H1 (cell line): Measurements from ENCODE around the gene UGGT1. TPM values are rescaled to one million over a fixed set of nuclear protein-coding genes. Genes with fewer than 3 reads are reported as not detected.
A peak's percentile ranks its signal among the peaks of the same experiment; 100 is the strongest.

Source experiments
- KDM4A ChIP-seq: IDR thresholded peaks from one replicate; pipeline ENCODE4 v1.7.1; 2012; ENCODE audit warnings: low read depth, mild to moderate bottlenecking, moderate library complexity, low read length, inconsistent platforms; ENCODE audit not compliant: severe bottlenecking
- NANOG ChIP-seq: IDR thresholded peaks from 2 replicates; pipeline ENCODE4 v1.6.1; 2011; ENCODE audit warnings: low read length, low read depth, mild to moderate bottlenecking, inconsistent platforms; ENCODE audit not compliant: insufficient read depth, poor library complexity, severe bottlenecking
- NRF1 ChIP-seq: IDR thresholded peaks from 2 replicates; pipeline ENCODE4 v1.6.1; 2011; ENCODE audit warnings: mild to moderate bottlenecking, low read depth, low read length, improper control_type of control experiment
- SIN3A ChIP-seq, 2 experiments: IDR thresholded peaks in 1 of 2; conservative IDR thresholded peaks in 1 of 2; 2 replicates each; pipeline ENCODE4 v1.6.1; 2011 to 2012; ENCODE audit warnings: low read length in 2 of 2, improper control_type of control experiment in 1 of 2, low read depth in 1 of 2, mild to moderate bottlenecking in 1 of 2
- TCF12 ChIP-seq: IDR thresholded peaks from 2 replicates; pipeline ENCODE4 v1.6.1; 2011; ENCODE audit warnings: low read depth, mild to moderate bottlenecking, low read length
- polyA plus RNA-seq, 7 experiments: library from polyadenylated mRNA; depleted of rRNA in 3 of 7; stranded (reverse) in 5 of 7; unstranded in 2 of 7; fragments of >200 nt in 5 of 7; fragments of 200-250 nt in 2 of 7; gene quantifications; 1 replicate in 5 of 7; 2 replicates in 1 of 7; 4 replicates in 1 of 7; pipeline versions ENCODE4 v1.2.1 to v1.2.3, GENCODE V29; 2011 to 2013; ENCODE audit warnings: missing spikeins in 2 of 7, mixed read lengths in 2 of 7
- total RNA-seq: library from RNA; stranded (reverse); fragmentation: NEBNext Ultra II Directional; extraction: Animal tissue kit (Norgen Biotek cat#: 25700); gene quantifications from 2 replicates; pipeline ENCODE4 v1.2.1, GENCODE V29; 2021
- TF ChIP-seq, protein P1 (sequence below): fragments of 300-600 bp; sonication (generic); IDR thresholded peaks from 2 replicates; pipeline ENCODE4 v1.7.1; 2012; ENCODE audit warnings: low read length, moderate library complexity, mild to moderate bottlenecking, inconsistent platforms; ENCODE audit not compliant: insufficient replicate concordance

Gene UGGT1
- total and polyA plus RNA-seq, 2 of the 8 experiments (the other 6 are each of a cell fraction or from before 2014, with no cell fraction given): 14.9 to 57.3 TPM

DNA sequence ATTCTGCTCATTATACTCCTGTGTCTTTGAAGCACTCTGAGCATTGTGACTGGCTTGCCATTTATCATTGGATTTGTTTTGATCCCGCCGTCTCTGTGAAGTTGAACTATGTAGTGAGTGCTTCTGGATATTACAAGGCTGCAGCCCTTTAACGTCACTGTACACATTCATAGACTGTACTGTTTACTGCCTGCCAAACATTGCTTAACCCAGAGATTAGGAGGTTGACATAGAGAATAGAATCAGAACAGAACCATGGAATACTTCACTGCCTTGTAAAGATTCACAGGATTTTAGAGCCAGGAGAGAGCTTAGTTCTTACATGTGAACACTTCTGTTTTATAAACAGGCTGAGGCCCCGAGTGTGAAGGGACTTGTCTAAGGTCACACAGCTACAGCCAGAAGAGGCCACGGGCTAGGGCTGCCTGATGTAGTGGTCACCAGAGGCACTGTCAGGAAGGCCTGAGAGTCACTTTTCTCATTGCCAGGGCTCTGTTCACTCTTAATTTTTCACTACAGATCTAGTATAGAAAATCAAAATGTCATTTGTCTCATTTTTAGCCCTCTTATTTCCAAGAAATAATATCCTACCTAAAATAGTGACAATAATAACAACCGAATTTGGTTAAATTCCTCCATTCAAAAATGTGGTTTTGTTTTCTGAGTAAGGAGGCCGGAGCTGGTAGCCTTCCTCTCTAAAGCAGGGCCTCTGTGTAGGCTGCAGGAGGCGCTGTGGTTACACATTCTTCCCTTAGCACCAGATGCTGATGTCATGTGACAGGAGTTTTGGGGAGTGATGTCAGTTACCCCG, 87.9 kb downstream of the UGGT1 start (continued):
- TF ChIP-seq, protein P1, sequence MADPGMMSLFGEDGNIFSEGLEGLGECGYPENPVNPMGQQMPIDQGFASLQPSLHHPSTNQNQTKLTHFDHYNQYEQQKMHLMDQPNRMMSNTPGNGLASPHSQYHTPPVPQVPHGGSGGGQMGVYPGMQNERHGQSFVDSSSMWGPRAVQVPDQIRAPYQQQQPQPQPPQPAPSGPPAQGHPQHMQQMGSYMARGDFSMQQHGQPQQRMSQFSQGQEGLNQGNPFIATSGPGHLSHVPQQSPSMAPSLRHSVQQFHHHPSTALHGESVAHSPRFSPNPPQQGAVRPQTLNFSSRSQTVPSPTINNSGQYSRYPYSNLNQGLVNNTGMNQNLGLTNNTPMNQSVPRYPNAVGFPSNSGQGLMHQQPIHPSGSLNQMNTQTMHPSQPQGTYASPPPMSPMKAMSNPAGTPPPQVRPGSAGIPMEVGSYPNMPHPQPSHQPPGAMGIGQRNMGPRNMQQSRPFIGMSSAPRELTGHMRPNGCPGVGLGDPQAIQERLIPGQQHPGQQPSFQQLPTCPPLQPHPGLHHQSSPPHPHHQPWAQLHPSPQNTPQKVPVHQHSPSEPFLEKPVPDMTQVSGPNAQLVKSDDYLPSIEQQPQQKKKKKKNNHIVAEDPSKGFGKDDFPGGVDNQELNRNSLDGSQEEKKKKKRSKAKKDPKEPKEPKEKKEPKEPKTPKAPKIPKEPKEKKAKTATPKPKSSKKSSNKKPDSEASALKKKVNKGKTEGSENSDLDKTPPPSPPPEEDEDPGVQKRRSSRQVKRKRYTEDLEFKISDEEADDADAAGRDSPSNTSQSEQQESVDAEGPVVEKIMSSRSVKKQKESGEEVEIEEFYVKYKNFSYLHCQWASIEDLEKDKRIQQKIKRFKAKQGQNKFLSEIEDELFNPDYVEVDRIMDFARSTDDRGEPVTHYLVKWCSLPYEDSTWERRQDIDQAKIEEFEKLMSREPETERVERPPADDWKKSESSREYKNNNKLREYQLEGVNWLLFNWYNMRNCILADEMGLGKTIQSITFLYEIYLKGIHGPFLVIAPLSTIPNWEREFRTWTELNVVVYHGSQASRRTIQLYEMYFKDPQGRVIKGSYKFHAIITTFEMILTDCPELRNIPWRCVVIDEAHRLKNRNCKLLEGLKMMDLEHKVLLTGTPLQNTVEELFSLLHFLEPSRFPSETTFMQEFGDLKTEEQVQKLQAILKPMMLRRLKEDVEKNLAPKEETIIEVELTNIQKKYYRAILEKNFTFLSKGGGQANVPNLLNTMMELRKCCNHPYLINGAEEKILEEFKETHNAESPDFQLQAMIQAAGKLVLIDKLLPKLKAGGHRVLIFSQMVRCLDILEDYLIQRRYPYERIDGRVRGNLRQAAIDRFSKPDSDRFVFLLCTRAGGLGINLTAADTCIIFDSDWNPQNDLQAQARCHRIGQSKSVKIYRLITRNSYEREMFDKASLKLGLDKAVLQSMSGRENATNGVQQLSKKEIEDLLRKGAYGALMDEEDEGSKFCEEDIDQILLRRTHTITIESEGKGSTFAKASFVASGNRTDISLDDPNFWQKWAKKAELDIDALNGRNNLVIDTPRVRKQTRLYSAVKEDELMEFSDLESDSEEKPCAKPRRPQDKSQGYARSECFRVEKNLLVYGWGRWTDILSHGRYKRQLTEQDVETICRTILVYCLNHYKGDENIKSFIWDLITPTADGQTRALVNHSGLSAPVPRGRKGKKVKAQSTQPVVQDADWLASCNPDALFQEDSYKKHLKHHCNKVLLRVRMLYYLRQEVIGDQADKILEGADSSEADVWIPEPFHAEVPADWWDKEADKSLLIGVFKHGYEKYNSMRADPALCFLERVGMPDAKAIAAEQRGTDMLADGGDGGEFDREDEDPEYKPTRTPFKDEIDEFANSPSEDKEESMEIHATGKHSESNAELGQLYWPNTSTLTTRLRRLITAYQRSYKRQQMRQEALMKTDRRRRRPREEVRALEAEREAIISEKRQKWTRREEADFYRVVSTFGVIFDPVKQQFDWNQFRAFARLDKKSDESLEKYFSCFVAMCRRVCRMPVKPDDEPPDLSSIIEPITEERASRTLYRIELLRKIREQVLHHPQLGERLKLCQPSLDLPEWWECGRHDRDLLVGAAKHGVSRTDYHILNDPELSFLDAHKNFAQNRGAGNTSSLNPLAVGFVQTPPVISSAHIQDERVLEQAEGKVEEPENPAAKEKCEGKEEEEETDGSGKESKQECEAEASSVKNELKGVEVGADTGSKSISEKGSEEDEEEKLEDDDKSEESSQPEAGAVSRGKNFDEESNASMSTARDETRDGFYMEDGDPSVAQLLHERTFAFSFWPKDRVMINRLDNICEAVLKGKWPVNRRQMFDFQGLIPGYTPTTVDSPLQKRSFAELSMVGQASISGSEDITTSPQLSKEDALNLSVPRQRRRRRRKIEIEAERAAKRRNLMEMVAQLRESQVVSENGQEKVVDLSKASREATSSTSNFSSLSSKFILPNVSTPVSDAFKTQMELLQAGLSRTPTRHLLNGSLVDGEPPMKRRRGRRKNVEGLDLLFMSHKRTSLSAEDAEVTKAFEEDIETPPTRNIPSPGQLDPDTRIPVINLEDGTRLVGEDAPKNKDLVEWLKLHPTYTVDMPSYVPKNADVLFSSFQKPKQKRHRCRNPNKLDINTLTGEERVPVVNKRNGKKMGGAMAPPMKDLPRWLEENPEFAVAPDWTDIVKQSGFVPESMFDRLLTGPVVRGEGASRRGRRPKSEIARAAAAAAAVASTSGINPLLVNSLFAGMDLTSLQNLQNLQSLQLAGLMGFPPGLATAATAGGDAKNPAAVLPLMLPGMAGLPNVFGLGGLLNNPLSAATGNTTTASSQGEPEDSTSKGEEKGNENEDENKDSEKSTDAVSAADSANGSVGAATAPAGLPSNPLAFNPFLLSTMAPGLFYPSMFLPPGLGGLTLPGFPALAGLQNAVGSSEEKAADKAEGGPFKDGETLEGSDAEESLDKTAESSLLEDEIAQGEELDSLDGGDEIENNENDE: no peak
- TF ChIP-seq SIN3A (conservative IDR thresholded peaks at IDR 0.05 in 1 of 2, IDR thresholded peaks at IDR 0.05 in 1 of 2; ENCODE audit: low read depth in 1 of 2, low read length in 2 of 2) (no peak), TCF12 (0 out of 2 replicates have a peak, but pooled peaks have one; percentile 35), KDM4A (no peak), NRF1 (no peak), NANOG (no peak)
